GM19467 (cell line): ENCODE data around the gene ISG20.
A peak's percentile ranks its signal among the peaks of the same experiment; 100 is the strongest.
"Not testable (repeated sequence)": the region's sequence is repeated elsewhere in the genome, so short reads cannot be mapped to it uniquely, and the experiment has no call there.

ENCODE experiments used
- ATAC-seq: cut with Tn5 transposase; IDR thresholded peaks from one replicate; pipeline ENCODE4 v1.9.1; 2021; ENCODE audit warnings: mild to moderate bottlenecking, moderate library complexity; ENCODE audit not compliant: unreplicated experiment

The ISG20 gene

DNA sequence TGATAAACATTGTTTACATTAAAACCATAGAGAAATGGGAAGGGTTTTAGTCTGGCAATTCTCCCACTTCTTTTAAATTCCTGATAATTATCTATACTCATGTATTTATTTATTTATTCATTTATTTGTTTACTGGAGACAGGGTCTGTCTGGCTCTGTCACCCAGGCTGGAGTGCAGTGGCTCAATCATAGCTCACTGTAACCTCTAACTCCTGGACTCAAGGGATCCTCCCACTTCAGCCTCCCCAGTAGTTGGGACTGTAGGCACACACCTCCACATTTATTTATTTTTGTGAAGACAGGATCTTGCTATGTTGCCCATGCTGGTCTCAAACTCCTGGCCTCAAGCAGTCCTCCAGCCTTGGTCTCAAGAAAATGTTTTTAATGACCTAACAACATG is 20.1 kb upstream of the ISG20 start:
- ATAC-seq, result no peak

DNA sequence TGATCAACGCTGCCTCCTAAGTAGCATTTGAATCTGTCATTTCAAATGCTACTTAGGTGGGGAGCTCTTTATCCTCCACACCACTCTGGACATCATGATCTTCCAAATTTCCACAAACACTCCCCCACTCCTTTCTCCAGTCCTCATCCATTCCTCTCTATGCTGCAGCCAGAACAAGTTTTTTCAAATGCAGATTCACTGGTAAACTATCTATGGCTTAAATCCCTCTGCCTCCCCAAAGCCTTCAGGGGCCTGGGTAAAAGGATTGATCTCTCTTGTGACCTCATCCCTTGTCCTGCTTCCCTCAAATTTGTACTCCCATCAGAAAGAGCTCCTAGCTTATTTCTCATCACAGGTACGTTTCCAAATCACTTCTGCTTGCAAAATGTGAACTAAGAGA is 19.0 kb upstream of the ISG20 start:
- no peak for ATAC-seq

DNA sequence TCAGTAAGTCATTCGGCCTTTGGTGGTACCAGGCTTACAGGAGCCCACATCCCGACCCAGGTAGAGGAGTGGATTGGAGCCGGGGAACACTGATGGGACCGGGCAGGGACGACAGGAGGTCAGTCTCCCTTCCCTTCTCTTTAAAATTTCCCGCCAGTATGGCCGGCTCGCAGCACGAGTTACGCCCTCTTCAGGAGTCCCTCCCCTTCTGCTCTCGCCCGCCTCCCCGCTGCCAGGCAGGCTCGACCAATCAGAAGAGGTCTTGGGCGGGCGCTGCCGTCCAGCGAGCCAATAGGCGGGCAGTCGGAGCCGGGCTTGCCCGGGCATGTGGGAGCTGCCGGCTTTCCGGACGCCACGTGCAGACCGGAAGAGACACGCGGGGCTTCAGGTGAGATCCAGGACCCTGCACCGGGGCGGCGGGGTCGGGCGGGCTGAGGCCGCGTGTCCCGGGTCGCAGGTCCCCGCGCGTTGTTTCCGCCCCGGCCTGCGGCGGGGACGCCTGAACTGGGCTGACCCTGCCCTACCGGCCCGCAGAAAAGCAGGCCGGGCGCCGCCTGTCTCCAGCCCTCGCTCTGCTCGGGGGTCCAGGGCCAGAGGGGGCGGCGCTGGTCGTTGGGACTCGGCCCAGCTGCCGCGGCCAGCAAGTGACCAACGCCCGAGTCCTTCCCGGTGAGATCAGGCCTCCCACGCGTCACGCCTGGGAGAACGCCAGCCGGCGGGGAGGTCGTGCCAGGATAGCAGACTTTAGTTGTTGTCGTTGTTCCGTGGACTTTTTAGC is 17.6 kb upstream of the ISG20 start, which contains the start of gene AEN:
Gene AEN, plus strand, starts transcription at position 346 of the 778 bp plus-strand sequence. CDS start 4,870 bp downstream, outside the sequence.
- peak; percentile 94 for ATAC-seq

DNA sequence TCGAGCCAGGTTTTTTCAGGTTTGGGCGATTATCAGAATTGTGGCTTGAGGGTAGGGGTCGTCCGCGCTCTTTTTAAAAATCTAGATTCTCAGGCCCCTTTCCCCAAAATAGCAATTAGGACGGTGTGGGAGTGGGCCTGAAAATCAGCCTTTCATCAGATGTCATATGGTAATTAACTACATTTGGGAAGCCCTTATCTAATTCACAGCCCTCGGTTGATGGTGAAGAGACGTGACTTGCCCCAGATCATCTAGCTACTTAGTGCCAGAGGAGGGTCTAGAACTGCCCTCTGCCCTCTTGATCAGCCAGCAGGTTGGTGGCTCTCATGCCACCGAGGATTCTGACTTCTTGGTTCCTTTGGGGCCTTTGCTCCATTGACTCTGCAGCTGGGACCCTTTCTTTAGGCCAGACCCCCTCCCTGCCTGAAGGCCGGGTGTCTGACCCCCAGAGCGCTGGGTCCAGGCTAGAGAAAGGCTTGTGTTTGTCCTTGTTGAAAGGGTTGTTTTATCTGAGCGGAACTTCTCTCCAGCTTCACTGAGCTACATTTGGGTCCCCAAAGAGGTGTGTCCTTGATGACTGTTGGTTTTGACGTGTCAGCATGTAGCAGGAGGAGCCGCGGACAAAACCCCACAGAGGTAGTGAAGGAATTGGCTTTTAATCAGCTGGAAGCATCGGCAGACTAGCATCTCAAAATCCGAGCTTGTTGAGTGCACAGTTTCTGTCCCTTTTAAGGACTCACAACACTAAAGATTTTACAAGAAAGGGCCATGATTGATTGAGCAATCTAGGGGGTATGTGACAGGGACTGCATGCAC is 16.8 kb upstream of the ISG20 start:
- no peak for ATAC-seq

DNA sequence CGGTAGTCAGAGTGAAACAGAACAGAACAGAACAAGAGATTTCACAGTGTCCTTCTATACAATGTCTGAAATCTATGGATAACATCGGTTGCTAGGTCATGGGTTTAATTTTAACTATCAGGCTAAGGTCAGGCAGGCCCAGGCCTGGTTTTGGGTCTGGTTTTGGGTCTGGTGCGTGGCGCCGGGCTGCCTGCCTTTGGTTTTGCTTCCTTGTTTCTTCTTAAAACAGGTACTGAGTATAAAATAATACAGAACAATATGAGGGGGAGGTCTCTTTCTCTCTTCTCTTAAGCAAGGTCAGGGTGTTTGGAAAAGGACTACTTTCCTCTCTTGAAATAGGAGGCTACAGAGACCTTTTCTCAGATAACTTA is 16.2 kb upstream of the ISG20 start:
- no peak for ATAC-seq

DNA sequence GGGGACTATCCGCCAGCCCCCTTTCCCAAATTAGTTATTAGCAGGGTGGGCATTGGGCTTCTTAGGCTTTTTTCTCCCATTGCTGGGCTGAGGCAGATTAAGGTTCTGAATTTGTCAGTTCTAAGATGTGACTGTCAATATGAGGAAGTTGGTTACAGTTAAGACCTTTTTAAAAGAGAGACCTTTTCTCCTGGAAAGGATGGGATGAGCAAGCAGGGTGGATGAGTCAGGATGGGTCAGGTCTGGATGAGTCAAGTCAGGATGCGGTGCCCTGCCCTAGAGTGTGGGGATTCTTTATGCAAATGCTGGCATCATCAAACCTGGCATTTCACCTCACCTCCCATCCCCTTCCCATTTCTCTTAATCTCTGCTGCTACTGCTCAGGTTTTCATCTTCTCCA is 15.8 kb upstream of the ISG20 start:
- no peak for ATAC-seq

DNA sequence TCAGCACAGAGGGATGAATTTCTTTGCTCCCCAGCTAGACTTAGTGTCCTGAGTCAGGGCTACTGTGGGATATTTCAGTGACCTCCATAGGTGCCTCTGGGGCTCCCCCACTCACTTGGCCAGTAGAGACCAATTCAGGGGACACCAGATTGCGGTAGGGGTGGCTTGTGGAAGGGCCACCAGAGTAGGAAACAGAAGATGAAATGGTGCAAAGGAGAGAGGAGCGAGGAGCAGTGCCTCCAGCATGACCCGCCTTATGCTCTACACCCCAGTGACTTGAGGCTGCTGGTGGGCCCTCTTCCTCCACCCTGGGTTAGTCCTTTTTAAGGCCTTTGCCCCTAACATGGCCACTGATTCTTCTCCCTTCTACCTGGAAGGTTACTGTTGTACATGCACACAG is 15.2 kb upstream of the ISG20 start:
- ATAC-seq, result no peak

DNA sequence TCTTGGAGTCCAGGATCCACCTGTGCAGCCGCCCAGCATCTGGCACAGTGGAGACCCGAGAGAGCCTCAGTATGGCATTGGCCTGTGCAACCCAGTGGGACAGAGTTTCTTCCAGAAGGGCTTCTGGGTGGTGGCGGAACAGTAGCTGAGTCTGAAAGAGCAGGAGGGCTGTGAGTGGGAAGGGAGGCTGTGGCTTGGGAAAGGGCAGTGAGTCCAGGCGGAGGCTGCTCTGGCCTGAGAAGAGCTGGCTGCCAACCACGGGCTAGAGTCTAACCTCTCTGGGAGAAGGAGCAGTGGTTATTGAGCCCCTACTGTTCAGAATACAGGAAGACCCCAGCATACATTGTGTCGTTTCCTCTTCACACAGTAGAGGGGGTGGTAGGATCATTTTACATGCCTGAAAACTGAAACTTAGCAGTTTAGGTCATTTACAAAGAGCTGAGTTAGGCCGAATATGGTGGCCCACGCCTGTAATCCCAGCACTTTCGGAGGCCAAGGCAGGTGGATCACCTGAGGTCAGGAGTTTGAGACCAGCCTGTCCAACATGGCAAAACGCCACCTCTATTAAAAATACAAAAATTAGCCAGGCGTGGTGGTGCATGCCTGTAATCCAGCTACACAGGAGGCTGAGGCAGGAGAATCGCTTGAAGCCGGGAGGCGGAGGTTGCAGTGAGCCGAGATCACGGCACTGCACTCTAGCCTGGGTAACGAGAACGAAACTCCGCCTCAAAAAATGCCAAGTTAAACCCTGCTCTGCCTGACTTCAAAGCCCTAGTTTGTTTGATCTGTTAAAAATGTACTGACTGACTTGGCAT is 14.5 kb upstream of the ISG20 start:
- ATAC-seq, result no peak

DNA sequence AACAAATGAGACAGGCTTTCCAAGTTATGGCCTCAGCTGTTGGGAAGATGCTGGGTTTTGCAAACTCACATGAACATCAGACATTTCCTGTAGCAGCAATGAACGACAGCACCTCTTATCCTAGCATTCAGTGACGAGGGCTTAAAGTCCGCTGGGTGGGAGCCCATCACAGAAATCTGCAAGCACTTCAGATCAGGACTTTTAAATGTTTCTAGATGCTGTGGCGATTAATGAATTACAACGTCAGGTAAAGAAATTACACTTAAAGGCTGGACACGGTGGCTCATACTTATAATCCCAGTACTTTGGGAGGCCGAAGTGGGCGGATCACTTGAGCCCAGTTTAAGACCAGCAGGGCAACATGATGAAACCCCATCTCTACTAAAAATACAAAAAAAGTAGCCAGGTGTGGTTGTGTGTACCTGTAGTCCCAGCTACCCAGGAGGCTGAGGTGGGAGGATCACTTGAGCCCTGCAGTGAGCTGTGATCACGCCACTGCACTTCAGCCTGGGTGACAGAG is 13.8 kb upstream of the ISG20 start:
- ATAC-seq, result no peak

DNA sequence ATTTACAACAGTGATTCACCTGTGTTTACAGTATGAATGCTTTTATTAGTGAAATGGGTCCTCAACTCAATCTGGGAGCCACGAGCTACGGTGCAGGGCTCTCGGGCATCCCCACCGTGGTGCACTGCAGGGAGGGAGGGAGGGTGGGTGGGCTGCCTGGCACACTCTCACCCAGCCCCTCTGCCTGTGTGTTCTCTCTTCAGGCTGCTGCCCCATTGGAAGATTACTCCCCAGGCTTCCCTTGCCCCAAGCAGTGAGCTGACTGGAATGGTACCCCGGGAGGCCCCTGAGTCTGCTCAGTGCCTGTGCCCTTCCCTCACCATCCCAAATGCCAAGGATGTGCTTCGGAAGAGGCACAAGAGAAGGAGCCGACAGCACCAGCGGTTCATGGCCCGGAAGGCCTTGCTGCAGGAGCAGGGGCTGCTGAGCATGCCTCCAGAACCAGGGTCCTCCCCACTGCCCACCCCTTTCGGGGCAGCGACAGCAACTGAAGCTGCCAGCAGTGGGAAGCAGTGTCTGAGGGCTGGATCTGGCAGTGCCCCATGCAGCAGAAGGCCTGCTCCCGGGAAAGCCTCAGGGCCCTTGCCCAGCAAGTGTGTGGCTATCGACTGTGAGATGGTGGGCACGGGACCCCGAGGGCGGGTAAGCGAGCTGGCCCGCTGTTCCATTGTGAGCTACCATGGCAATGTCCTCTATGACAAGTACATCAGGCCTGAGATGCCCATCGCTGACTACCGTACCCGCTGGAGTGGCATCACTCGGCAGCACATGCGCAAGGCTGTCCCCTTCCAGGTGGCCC is 12.7 kb upstream of the ISG20 start:
- ATAC-seq, result no peak

DNA sequence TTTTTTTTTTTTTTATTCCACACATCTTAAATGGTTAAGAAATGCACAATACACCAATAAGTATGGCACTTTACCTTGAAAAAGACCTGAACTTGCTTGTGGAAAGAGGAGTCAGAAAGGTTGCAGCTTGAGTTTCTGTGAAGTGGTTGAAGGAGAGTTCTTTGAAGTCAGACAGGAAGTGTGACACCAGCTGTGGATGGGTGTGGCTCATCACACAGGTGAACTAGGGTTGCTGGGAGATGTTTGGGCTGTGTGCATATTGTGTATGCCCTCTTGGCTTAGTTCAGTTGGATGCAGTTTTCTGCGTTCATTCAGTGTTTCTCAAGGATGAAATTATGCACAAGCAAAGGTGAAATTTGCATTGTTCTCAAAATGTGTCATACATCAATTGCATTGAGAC is 11.4 kb upstream of the ISG20 start:
- no peak for ATAC-seq

DNA sequence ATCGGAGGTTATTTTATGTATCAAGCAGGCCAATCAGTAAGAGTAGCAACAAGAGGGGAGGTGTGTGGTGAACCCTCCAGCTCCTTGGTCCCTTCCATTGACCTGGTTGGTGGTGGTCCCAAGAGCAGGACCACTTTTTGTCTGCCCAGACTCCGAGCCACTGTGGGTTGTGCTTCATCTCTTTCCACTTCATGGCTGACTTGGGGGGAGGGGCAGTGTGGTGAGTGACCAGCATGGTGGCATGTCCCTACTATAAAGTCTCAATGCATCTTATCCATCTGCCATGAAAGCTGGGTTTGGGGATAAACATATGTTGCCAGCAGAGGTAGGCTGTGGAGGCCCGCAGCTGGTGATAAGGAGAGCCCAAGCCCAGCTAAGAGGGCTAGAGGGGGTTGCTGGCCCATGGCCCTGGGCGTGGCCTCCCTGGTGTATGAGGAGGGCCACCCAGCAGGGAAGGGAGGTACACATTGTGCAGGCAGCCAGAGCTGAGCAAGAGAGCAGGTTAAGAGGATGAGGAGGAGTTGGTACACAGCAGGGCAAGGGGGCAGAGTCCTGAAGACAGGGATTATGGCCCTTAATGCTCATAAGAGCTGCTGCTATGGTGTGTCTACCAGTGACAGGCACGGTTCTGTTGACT is 10.7 kb upstream of the ISG20 start:
- no peak for ATAC-seq

DNA sequence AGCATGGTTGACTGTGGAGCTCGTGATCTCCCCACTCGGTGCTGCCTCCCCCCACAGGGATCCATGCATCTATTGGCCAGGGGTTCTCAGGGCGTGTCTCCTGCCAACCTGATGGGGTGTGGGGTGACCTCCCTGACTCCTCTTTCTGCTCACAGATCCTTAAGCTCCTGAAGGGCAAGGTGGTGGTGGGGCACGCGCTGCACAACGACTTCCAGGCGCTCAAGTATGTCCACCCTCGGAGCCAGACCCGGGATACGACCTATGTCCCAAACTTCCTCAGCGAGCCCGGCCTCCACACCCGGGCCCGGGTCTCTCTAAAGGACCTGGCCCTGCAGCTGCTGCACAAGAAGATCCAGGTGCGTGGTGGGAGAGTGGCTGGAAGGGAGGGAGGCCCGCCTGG is 9.7 kb upstream of the ISG20 start:
- no peak for ATAC-seq

DNA sequence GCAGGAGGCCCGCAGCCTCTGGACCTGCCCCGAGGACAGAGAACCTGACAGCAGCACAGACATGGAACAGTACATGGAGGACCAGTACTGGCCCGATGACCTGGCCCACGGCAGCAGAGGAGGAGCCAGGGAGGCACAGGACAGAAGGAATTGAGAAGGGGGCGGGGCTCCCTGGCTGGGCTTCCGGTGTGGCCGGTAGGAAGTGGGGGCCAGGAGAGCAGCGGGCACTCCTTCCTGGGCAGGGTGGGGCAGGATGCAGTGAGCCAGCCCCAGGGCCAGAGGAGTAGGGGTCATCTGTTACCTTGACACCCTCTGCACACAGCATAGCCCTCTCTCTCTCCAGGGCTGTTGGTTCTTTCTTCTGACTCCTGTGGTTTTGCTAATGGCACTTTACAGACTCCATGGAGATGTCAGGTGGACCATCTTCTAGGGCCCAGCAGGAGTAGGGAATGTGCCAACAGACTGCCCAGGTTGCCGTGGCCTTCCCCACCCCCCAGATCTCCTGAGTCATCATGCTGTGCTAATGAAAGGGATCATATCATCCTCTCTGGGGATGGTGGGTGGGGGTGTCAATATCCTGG is 8.6 kb upstream of the ISG20 start:
- no peak for ATAC-seq

DNA sequence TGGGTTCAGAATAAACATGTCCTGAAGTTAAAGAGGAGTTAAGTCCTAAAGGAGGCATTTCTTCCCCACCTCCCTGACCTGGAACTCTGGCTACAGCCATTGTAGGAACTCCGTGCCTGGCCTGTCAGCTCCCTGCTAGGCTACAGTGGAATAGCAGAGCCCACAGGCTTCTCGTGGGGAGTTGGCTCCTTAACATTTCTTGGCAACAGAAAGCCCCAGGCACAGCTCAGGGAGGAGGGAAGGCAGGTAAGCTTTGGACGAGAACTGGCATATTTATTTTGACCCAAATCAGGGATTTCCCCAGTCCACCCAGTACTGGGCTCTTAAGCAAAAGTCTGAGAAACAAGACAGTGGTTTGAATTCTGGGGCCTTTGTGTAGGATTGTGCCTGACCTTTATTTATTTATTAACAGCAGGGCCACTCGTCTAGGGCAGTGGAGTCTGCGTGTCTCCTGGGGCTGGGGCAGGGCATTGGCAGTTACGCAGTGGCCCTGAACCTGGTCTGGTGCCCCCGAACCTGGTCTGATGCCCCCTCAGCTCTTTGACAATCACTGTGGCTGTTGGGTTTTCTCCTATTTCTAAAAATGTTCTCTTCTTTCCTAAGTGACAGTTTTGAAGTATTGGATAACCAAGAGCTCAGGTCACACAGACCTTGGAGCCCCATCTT is 7.9 kb upstream of the ISG20 start:
- no peak for ATAC-seq

DNA sequence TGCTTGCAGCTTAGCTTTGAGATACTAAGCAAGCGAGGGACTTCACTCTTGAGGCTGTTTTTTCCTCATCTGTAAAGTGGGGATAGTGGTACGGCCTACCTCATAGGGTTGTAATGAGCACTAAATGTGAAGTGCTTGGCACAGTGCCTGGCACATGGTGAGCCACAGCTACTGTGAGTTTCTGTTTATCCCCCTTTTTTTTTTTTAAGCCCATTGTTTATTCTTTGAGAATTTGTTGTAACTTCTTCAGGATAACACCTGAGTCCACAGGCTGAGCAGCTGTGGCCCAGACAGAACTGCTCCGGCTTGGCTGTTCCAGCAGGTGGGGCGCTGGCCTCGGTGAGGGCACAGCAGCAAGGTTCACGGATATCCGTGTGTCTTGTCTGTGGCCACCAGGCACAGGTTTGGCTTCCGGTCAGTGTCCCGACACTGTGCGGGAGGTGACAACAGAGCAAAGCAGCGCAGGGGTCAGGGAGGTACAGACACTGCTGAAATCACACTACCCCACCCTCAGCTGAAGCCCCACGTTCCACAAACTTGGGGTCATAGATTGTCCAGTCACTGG is 7.3 kb upstream of the ISG20 start:
- ATAC-seq, result no peak

DNA sequence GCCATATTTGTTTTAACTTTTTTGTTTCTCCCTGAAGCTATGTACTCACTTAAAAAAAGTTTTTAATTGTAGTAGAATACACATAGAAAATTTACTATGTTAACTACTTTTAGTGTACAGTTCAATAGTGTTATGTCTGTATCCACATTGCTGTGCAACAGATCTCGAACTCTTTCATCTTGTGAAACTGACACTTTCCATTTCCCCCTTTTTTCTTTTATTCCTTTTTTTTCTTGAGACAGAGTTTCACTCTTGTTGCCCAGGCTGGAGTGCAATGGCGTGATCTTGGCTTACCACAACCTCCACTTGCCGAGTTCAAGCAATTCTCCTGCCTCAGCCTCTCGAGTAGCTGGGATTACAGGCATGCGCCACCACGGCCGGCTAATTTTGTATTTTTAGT is 6.0 kb upstream of the ISG20 start:
- not testable (repeated sequence) for ATAC-seq

DNA sequence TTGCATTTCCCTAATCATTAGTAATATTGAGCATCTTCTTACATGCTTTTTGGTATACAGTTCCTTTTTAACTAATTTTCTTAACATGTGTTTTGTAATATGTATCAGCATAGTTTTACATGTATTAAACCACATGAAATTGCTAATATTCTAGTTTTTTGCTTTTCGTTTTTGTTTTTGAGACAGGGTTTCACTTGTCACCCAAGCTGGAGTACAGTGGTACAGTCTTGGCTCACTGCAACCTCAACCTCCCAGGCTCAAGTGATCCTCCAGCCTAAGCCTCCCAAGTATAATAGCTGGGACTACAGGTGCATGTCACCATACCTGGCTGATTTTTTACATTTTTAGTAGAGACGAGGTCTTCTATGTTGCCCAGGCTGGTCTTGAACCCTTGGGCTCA is 4.4 kb upstream of the ISG20 start:
- ATAC-seq, result no peak

DNA sequence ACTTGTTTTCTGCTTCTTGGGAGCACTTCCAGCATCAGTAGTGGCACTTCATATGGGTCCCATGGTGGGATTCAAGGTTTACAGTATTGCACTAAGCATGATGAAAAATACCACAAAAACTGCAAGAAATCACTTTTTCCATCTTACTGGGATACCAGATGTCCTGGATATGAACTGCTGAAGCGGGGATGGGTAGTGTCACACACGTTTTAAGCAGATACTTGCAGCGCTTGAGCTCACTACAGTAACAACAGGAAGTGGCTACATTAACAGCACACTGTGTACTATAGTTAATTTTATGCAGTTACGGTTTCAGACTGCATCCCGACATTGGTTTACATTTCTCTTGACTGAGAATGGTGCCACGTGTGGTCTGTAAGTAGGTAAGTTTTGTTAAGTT is 3.5 kb upstream of the ISG20 start:
- peak; percentile 29 for ATAC-seq
